HG03159 (cell line): ENCODE data around the gene SSC5D.

Source experiments
- ATAC-seq: cut with Tn5 transposase; IDR thresholded peaks from one replicate; pipeline ENCODE4 v1.9.1; 2021; ENCODE audit warnings: mild to moderate bottlenecking, moderate library complexity; ENCODE audit not compliant: unreplicated experiment

SSC5D gene

DNA sequence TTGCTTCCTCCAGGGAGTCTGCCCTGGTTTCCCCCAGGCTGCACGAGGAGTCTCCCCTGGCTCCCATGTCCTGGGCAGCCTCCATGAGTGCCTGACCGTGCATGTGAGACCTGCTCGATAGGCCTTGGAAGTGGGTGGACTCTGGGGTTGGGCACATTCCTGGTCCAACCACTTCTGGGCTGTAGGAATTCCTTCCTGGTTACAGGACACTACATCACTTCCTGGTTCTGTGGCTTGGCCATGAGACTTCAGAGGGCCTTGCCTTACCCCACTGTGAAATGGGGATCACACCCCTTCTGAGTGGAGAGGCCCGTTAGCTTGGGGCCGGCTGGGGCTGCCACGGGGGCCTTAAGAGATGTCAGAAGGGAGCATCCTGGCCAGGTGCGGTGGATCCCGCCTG, 15.8 kb upstream of the SSC5D start:
- no peak for ATAC-seq

GRCh38 chr19:55473225-55474012, 14.8 kb upstream of the SSC5D start:
- no peak for ATAC-seq

DNA sequence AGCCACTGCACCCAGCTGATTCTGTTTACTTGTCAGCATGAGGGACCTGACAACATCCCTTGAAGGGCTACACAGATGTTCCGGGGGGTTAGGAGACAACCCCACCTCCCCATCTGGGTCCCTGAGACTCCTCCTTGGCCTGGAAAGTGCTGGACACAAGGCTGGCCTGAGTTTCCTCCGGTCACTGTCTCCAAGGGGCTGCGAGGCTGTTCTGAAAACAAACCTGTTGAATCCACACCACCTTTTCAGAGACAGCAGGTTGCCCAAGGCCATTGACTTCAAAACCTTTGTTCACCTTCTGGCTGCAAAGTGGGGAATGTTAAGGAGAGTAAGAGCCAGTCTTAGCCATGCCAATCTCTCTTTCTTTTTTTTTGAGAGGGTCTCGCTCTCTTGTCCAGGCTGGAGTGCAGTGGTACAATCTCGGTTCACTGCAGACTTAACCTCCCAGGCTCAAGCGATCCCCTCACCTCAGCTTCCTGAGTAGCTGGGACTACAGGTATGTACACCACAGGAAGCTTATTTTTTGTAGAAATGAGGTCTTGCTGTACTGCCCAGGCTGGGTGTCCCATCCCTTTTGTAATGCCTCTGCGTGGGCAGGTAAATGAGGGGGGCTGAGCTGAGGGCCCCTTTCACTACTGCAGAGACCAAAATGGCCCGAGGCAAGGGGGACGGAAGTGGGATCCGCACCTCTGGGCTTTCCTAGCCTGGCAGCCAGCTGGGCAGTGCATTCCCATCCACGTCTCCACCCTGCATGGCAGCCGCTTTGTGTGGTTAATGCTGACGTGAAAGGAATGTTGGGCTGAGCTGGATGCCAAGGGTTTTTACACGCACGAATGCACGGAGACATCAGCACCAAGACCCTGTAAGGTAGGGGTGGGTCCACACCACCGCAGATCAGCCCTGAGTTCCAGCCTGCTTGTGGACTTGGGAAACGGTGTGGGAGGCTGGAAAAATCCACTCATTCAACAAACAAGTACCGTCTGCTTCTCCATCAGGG, 13.7 kb upstream of the SSC5D start:
- no peak for ATAC-seq

- ATAC-seq: peak; percentile 84
Measured at GRCh38 chr19:55476100-55476775, 12.0 kb upstream of the SSC5D start, which contains the start of gene ZNF628. TSS of gene ZNF628 (plus strand) at chr19:55476617. CDS start at chr19:55479911, 3,294 bp downstream.

- ATAC-seq: no peak
Measured at GRCh38 chr19:55477905-55478304, 10.3 kb upstream of the SSC5D start.

- no peak for ATAC-seq
Measured at GRCh38 chr19:55478364-55478763, 9.9 kb upstream of the SSC5D start.

DNA sequence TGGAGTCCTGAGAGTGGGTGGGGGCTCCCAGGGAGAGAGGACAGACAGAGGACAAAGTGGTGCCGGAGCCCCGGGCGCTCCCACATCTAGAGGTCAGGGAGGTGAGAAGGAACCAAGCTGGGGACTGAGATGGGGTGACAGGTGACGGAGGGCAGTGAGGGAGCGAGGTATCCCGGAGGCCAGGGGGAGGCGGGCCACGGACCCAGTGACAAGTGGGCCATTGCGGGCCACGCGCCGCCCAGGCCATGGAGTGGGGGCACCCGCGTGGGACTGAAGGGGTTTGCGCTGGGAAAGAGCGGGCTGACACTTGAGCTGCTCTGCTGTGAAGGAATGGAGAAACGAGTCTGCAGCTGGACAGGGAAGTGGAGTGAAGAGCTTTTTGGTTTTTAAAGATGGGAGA, 9.2 kb upstream of the SSC5D start:
- ATAC-seq: no peak

DNA sequence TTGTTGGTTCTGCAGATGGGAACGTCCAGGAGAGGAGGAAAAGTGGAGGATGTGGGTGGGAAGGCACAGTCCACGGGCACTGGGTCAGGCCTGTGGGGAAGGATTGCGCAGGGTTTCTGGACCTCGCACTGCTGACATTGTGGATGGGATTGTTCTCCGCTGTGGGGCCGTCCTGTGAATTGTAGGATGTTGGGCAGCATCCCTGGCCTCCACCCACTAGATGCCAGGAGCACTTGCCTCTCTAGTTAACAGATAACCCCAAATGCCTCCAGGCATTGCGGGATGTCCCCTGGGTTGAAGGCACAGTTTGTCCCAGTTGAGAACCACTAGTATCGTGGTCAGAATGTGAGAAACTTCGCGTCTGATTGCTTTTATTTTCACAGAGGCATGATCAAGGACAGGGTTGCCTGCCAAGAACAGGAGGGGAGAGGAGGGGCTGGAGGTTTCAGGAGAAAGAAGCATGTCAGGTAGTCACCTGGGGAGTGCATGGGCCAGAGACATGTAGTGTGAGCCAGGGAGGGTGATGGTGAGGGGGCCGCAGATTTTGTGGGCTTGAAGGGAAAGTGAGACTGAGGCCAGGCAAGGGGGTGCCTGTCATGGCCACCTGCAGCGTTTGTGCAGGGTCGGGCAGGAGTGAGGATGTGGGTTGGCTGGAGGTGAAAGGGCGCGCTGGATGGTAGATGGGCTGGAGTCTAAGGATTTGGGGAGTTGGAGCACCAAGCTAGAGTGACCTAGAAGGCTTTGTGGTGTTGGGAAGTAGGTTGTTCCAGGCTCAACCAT, 8.6 kb upstream of the SSC5D start:
- no peak for ATAC-seq

GRCh38 chr19:55481148-55481793, 7.0 kb upstream of the SSC5D start:
- ATAC-seq: no peak

- ATAC-seq: no peak
Measured at GRCh38 chr19:55481794-55482155, 6.5 kb upstream of the SSC5D start.

DNA sequence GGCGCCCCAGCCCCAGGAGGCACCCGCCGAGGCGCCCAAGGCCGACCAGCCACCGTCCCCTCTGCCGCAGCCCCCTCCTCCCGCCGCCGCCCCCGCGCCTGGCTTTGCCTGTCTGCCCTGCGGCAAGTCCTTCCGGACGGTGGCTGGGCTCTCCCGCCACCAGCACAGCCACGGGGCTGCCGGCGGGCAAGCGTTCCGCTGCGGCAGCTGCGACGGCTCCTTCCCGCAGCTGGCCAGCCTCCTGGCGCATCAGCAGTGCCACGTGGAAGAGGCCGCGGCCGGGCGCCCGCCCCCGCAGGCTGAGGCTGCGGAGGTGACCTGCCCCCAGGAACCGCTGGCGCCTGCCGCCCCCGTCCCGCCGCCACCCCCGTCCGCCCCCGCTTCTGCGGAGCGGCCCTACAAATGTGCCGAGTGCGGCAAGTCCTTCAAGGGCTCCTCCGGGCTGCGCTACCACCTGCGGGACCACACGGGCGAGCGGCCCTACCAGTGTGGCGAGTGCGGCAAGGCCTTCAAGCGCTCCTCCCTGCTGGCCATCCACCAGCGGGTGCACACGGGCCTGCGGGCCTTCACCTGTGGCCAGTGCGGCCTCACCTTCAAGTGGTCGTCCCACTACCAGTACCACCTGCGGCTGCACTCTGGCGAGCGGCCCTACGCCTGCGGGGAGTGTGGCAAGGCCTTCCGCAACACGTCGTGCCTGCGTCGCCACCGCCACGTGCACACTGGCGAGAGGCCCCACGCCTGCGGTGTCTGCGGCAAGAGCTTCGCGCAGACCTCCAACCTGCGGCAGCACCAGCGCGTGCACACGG, 5.9 kb upstream of the SSC5D start:
- no peak for ATAC-seq

- no peak for ATAC-seq
Measured at GRCh38 chr19:55482967-55483705, 5.1 kb upstream of the SSC5D start.

DNA sequence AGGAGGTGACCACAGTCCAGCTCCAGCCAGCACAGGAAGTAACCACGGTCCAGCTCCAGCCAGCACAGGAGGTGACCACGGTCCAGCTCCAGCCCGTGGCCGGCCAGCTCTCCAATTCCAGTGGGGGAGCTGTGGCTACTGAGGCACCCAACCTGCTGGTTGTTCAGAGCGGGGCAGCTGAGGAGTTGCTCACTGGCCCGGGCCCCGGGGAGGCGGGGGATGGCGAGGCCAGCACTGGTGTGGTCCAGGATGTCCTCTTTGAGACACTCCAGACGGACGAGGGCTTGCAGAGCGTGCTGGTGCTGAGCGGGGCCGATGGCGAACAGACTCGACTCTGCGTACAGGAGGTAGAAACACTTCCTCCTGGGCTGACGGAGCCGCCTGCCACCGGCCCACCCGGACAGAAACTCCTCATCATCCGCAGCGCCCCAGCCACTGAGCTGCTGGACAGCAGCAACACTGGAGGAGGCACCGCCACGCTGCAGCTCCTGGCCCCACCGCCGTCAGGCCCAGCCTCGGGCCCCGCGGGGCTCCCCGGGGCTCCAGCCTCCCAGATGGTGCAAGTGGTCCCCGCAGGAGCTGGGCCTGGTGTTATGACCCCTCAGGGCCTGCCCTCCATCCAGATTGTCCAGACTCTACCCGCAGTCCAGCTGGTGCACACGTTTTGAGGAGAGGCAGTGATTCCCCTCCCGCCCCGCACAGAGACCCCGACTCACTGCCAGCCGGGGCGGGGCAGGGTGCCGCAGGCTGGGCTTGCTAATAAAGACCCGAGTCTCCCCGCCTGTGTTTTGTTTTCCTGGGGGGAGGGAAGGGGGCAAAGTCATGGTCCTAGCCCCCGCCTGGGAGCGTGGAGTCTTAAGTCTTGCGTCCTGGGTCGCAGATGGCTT, 4.3 kb upstream of the SSC5D start:
- ATAC-seq: no peak

DNA sequence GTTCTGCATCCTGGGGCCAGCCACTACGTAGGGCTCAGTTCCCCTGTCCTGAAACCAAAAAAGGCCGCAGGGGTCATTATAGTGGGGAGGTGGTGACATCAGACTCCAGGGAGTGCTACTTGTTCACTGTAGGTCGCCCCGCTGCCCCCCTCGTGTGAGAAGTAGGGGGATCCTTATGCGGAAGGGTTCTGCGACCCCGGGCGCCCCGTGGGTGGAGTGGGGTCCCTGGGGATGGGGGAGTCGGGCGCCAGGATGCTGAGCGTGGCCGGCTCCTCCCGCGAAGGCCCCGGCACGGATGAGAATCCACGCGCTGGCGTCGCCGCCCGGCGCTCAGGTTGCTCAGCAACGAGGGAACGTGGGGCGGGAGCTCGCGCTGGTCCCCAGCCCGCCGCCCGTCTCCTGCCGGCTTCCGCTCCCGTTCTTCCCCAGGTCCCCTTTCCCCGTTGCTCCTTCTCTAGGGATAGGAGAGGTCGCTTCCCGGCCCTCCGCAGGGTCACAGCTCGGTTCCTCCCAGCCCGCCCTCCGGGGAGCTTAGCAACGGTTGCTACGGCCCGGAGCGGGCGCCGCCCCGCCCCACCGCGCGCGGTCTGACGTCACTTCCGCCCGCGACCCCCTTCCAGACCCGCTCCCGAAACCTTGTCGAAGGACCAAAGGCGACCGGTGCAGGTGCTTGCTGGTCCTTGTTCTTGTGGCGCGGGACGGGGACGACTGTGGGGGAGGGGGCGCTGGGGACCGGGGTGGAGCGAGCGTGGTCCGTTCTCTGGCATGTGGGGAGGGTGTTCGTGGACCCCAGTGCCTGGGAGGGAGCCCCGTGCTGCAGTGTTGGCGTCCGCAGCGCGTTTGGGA, 3.4 kb upstream of the SSC5D start, which contains the start of gene NAT14:
NAT14 (plus strand) TSS at position 596 of the 846 bp plus-strand sequence. CDS start 521 bp downstream, outside the sequence.
- peak; percentile 66 for ATAC-seq

DNA sequence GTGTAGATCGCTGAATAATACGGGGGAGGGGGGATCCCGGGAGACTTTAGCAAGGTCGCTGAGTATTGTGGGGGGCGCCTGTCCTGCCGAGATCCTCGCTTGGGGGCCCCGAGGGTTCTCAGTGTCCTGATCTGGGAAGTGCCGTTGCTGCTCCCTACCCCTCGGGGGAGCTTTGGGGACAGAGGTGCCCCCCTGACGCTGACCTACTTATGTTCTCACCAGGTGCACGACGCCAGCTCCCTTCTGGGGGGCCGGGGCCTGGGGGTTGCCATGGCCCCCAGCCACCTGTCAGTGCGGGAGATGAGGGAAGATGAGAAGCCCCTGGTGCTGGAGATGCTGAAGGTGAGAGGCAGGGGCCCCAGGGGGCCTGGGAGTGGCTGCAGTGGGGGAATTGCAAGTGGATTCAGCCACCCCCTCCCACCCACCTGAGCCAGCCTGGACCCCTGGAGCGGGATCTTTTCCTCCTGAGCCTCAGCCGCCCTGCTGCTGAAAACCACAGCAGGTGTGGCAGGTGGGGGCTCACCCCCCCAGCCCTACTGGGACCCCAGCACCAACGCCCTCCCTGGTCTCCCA, 2.7 kb upstream of the SSC5D start:
- ATAC-seq: no peak
